Fibroblast of villous mesenchyme (primary cell): ENCODE results near the gene PAPPA2. TPM values are rescaled to one million over a fixed set of nuclear protein-coding genes. Genes with fewer than 3 reads are reported as not detected.
A peak's percentile ranks its signal among the peaks of the same experiment; 100 is the strongest.

ENCODE experiments used
- DNase-seq: peaks from one replicate; pipeline ENCODE4 v3.0.0-alpha.2; 2010; ENCODE audit warnings: low read depth
- H3K4me3 ChIP-seq: 2 replicates; pipeline ENCODE4 v1.5.1; 2011; ENCODE audit warnings: low read depth, mild to moderate bottlenecking, low read length
- total RNA-seq: library from RNA; depleted of rRNA; stranded (reverse); fragments of >200 nt; gene quantifications from 2 replicates; pipeline ENCODE4 v1.2.3, GENCODE V29; 2012
- TF ChIP-seq, protein P1 (sequence below): IDR thresholded peaks from 2 replicates; pipeline ENCODE4 v1.5.1; 2012; ENCODE audit warnings: low read depth, mild to moderate bottlenecking, low read length; ENCODE audit not compliant: insufficient read depth

PAPPA2 gene
- total RNA-seq, 1 donor = 1.3 TPM

DNA sequence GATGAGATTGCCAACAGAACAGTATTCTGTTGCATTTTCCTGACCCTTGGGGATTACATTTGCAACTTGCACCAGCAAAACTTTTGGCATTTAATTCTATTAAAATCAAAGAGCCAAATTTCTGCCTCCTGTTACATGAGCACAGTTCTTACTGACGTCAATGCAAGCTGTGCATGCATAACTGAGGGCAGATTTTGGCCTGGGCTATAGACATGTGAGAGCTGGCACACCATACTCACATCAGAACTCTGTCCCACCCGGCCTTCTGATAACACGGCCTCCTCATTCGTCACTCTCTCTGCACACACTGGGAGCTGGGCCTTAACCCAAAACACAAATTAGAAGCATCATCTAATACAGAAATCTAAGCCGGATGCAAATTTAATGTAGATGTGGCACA is 31.5 kb downstream of the PAPPA2 start:
- no peak for DNase-seq
- TF ChIP-seq, protein P1, sequence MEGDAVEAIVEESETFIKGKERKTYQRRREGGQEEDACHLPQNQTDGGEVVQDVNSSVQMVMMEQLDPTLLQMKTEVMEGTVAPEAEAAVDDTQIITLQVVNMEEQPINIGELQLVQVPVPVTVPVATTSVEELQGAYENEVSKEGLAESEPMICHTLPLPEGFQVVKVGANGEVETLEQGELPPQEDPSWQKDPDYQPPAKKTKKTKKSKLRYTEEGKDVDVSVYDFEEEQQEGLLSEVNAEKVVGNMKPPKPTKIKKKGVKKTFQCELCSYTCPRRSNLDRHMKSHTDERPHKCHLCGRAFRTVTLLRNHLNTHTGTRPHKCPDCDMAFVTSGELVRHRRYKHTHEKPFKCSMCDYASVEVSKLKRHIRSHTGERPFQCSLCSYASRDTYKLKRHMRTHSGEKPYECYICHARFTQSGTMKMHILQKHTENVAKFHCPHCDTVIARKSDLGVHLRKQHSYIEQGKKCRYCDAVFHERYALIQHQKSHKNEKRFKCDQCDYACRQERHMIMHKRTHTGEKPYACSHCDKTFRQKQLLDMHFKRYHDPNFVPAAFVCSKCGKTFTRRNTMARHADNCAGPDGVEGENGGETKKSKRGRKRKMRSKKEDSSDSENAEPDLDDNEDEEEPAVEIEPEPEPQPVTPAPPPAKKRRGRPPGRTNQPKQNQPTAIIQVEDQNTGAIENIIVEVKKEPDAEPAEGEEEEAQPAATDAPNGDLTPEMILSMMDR = no peak
- H3K4me3 ChIP-seq = no peak overlapping the region

GRCh38 chr1:176499671-176500070 is 36.7 kb downstream of the PAPPA2 start:
- no peak overlapping the region for H3K4me3 ChIP-seq
- DNase-seq = no peak
- TF ChIP-seq, protein P1 = no peak

DNA sequence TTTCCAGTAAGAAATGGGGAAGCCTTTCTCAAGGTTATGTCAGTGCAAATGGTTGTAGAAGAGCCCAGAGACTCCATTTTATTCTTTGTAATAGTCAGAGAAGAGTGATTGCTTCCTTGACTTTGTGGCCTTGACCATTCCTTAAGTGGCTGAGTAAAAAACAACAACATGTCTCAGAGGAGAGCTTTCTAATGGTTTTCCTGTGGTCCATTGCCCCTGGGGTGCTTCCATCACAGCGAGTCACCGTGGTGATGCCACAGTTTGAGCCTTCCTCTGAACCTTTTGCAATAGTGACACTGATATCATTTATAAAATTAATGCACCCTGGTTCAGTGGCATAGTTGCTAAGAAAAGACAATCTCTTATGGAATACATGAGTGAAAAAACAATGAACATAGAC is 38.6 kb downstream of the PAPPA2 start:
- no peak for DNase-seq
- TF ChIP-seq, protein P1 = no peak

DNA sequence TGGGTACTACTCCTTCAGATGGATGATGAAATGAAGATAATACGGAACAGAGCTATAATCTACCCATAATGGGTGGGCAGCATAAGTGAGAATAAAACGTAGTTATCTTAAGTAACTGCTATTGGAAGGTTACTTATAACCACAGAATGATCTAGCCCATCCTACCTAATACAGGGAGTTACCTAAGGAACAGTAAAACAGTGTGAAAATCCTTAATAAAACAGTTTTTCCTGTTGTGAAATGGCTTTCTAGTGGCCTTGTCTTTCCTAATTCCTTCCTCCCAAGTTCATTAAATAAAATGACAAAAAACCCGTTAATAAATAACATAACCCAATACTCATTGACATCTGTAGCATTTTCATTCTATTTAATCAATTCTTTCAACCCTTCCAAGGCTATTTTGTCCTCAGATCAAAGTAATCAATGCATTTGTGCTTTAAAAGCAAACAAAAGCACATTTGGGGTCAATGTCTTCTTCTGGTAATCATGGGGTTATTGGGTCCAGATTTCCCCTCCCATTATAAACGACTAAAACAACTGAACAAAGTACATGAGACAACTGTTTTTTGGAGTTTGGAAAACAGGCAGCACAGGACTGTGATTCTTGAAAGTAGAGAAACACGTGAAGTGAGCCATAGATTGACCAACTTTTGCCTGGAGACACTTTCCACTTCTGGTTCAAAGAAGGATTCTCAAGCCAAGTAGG is 42.0 kb downstream of the PAPPA2 start:
- TF ChIP-seq, protein P1 = no peak
- no peak for DNase-seq
- H3K4me3 ChIP-seq = no peak overlapping the region

More for the DNA sequence above, 38.6 kb downstream of the PAPPA2 start:
- no peak overlapping the region for H3K4me3 ChIP-seq

- DNase-seq = no peak
- no peak overlapping the region for H3K4me3 ChIP-seq
- TF ChIP-seq, protein P1 = no peak
These were observed 50.0 kb downstream of the PAPPA2 start for GRCh38 chr1:176512966-176513365.

DNA sequence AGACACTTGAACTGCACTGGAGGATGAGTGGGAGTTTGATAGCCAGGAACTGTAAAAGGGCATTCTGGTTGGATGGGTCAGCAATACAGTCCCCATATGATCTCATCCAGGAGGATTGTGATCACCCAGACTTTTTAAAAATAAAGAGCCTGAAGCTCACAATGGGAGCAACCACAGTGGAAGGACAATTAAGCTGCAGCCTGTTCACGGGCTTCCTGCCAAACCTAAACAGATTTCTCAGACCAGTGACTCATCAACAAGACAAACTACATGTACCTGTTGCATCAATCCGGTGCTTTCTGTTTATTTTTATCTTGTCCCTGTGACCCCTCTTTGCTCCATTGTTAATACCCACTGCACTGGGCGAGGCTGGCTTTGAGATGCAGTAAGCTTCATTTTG is 52.3 kb downstream of the PAPPA2 start:
- TF ChIP-seq, protein P1 = no peak
- peak; percentile 42 for DNase-seq

GRCh38 chr1:176517484-176517883 is 54.5 kb downstream of the PAPPA2 start:
- H3K4me3 ChIP-seq = no peak overlapping the region
- peak; percentile 5 for DNase-seq
- TF ChIP-seq, protein P1 = no peak

More for the DNA sequence above, 52.3 kb downstream of the PAPPA2 start:
- H3K4me3 ChIP-seq = no peak overlapping the region
